SIG-M5 treated with dmso at 0.1 percent for 504 hours (cell line): Measurements from ENCODE around the gene MIF4GD.
A peak's percentile ranks its signal among the peaks of the same experiment; 100 is the strongest.
"Not testable (repeated sequence)": the region's sequence is repeated elsewhere in the genome, so short reads cannot be mapped to it uniquely, and the experiment has no call there.

ENCODE experiments used
- DNase-seq: peaks from one replicate; lab custom pipeline; 2025; ENCODE audit not compliant: unreplicated experiment; lab: John Stamatoyannopoulos, UW

MIF4GD gene

GRCh38 chr17:75288770-75289114 is 17.7 kb upstream of the MIF4GD start:
- peak; percentile 74 for DNase-seq

DNA sequence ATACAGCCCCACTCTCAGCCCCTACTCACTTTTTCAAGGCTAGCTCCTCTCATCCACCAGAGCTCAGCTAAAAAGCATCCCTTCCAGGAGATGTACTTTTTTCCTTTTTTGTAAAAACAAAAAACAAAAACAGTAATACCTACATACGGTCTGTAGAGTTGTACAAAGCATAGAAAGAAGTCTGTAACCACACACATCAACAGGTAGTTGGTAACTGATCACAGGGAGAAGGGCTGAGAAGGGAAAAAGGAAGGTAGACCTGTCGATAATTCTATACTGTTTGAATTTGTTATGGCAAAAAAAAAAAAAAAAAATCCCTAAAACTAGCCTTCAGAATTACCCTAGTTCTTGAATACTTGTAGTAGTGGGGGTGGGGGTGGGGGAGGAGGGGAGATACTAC is 17.3 kb upstream of the MIF4GD start:
- no peak for DNase-seq

DNA sequence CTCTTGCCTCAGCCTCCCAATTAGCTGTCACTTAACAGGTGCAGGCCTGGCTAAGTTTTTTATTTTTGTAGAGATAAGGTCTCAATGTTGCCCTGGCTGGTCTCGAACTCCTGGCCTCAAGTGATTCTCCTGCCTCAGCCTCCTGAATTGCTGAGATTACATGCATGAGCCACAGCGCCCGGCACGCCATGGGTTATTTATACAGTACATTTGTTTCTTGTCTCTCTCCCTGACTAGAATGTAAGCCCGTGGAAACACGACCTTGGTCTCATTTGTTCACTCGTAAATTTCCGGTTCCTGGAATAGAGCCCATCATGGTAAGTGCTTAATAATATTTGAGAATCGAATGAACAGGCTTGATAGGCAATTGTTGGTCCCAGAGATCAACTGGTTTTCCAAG is 16.2 kb upstream of the MIF4GD start:
- DNase-seq: no peak

GRCh38 chr17:75285123-75285522 is 14.1 kb upstream of the MIF4GD start:
- no peak for DNase-seq

DNA sequence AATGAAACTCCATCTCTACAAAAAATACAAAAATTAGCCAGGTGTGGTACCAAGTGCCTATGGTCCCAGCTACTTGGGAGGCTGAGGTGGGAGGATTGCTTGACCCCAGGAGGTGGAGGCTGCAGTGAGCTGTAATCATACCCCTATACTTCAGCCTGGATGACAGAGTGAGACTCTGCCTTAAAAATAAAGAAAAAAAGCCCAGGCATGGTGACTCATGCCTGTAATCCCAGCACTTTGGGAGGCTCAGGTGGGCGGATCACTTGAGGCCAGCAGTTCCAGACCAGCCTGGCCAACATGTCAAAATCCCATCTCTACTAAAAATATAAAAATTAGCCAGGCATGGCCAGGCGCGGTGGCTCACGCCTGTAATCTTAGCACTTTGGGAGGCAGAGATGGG is 9.2 kb upstream of the MIF4GD start:
- DNase-seq: not testable (repeated sequence)

DNA sequence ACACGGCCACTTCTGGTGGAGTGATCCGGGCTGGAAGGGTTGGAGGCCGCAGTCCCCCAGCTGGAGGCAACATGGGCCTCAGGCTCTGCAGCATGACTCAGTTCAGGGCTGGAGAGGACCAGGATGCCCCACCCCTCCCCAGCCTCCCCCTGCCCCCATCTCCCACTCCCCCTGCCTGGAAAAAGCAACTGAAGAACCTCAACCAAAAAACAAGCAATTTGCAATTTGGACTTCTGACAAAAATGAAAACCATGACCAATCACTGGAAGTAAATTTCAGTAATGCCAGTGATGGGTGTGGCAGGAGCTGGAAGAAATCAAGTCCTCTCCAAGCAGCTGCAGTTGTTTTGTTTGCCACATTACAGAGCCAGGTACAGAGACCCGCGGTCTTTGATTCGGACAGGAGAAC is 6.6 kb upstream of the MIF4GD start:
- no peak for DNase-seq

DNA sequence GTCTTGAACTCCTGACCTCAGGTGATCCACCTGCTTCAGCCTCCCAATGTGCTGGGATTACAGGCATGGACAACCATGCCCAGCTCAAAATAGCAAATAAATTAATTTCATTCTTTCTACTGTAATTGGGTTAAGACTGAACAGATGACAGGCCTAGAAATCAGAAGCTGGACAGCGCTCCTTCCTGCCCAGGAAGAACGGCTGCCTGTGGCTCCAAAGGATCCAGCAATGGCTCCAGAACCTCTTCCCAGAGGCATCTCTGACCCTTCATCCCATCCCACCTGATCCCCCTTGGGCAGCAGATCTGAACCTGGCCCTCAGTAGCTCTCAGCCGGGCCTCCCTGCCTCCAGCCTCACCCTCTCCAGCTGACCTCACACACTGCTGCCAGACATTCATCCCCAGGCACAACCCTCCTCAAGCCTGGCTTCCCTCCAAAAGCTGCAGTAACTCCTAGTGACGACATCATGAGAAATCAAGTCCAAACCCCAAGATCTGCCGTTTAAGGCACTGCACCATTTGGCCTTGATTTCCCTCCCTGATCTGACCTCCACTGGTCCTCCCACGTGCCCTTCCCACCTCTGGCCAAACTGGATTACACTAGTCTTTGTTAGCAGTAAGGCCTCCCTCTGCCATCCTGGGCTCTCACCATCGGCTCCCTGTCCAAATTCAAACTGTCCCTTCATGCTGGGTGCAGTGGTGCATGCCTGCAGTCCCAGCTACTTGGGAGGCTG is 3.1 kb upstream of the MIF4GD start:
- no peak for DNase-seq

- DNase-seq: no peak
Measured at GRCh38 chr17:75272848-75273184, 1.8 kb upstream of the MIF4GD start.

DNA sequence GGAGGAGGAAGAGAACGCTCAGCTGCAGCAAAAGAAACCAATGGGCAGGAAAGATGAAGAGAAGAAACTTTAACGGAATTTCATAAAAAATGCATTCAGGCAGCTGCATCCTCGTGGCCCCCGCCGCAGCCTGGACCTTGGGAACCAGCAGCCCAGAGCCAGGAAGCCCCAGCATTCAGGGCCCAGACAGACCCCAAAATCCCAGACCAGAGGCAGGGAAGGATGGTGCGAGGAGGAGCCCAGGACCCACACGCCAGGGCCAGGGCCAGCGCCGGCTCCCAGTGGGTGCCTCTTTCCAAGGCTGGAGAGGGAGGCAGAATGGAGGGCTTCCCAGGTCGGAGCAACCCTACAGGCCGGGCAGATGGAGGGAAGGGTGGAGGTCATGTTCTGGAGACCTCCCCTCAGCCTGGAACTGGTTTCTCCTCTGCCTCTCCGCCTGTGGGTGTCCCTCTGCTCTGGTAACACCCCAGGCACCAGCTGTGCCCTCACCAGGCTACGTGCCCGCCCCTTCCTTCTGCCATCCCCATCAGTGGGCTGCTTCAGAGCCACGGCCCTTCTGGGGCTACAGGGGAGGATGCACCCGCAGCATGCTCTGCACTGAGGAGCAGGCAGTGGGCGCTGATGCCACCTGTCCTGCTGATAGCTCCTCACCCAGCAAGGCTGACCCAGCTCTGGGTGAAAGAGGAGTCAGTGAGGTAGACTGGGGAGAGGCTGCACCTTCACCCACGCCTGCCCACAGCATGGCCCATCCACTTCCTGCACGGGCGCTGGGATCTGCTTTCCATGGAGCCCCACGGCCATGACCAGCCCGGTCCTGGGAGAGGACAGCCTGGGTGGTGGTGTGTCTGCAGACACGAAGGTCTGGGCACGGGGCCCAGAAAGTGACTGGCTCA is 1.2 kb upstream of the MIF4GD start:
- no peak for DNase-seq

GRCh38 chr17:75271233-75271954 is 363 bp upstream of the MIF4GD start:
- peak; percentile 73 for DNase-seq

DNA sequence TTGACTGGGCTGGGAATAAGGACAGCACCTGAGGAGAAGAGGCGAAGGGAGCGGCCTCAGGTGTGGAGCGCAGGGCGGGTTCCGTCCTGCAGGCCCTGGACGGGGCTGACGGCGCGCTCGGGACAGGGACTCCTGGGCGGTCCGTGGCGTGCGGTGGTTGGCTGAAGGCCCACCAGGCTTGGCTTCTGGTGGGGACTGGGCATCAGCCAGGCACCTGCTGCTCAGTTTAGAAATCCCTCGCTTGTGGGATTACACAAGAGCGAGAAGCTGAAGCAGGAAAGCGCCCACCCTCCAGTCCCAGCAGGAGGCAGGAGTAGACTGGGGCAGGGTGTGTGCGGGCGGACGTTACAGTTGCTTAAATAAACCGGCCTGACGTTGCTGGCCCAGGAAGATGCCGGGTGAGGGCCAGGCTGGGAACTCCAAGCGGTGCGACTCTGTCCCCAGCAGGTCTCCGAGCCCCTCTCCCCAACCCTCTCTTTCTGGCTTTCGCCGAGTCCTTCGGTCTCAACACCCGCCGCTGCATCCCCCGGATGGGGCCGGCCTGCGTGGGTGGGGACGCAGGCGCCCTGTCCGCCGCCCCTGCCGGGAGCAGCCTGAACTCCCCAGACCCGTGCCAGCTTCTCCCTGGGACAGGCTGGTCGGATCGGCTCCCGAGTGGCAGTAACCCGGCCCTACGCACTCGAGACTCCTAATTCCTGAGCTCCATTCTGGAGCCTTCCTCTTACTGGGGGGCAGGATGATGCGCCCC is 639 bp downstream of the MIF4GD start:
- DNase-seq: peak; percentile 95

GRCh38 chr17:75269844-75270217 is 1.2 kb downstream of the MIF4GD start:
- DNase-seq: no peak

GRCh38 chr17:75267411-75268232 is 3.4 kb downstream of the MIF4GD start:
- no peak for DNase-seq

- DNase-seq: peak; percentile 47
Measured at GRCh38 chr17:75267153-75267410, 3.9 kb downstream of the MIF4GD start.

DNA sequence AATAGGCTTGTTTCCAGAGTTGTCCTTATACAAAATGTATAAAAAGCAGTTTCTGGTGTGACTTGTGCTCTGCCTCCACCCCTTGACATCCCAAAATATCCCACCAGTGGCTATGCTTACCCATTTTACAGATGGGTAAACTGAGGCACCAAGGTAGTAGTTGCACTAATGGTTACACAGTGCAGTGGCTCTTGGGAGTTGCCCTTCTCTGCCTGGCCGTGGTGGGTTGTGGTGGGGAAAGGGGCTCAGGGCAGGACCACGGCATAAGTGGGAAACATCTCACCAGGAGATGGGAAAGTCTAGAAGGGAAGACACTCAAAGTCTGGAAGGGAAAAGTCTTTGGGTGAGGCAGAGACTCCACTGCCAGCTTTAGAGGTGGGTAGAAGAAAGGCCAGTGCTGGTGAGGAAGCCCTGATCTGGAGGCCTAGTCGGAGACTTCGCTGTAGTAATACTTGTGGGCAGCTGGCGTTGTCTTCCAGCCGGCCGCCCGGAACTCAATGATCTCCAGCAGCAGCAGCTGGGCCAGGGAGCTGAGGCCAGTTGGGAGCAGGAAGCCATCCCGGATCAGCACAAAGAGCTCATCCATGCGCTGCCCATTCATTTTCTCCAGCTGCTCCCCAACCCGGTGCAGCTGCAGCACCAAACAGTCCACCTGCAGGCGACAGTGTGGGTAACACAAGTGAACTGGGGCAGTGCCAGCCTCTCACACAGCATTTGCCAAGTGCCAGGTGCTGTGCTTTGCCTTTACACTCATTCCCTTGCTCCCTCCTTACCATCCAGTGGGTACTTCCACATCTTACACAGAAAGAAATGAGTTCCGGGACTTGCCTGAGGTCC is 4.5 kb downstream of the MIF4GD start:
- DNase-seq: no peak

DNA sequence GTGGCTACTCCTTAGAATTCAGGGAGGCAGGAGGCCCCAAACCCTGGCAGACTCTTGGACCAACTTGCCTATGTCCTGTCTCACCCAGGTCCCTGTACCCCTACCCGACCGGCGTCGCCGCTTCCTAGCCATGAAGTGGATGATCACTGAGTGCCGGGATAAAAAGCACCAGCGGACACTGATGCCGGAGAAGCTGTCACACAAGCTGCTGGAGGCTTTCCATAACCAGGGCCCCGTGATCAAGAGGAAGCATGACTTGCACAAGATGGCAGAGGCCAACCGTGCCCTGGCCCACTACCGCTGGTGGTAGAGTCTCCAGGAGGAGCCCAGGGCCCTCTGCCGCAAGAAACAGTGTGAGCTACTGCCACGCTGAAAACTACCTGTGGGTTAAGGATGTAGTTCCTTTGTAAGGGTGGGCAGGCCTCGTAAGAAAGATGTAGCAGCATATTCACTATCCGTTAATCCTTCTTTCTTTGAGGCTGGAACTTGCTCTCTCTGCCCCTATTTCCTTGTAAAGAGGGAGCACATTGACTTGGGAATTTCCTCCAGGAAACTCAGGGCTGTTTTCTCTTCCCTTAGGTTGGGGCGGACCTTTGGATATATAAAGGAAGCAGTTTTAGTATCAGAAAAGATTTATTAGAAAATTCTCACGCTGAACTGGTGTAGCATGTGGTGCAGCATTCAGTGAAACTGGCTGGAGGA is 5.3 kb downstream of the MIF4GD start:
- no peak for DNase-seq

- no peak for DNase-seq
Measured at GRCh38 chr17:75263055-75263454, 8.0 kb downstream of the MIF4GD start.

DNA sequence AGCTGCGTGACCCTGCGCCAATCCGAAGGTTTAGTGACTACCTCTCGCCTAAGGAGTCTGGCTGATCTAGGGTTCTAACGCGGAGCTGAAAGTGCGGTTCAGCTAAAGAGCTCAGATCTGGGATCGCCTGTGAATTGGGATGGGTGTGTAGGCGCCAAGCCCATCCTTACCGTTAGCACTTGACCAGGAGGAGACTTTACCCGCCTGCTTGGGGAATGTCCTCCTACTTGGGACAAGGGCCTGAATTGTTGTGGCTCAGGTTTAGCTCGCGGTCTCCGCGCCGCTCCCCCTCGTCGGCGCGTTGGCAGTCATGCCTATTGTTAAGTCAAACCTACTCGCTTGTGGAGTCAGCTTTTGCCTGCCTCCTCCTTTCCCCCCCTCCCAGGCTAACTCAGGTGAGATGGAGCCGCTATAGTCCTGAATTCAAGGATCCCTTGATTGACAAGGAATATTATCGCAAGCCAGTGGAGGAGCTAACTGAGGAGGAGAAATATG is 8.9 kb downstream of the MIF4GD start:
- no peak for DNase-seq
